Hepatocyte (in vitro differentiated cells): ENCODE measurements around the gene COPS6. TPM values are rescaled to one million over a fixed set of nuclear protein-coding genes. Genes with fewer than 3 reads are reported as not detected.

ENCODE experiments used
- DNase-seq: peaks from one replicate; pipeline ENCODE4 v3.0.0-alpha.2; 2016; ENCODE audit warnings: low spot score
- H2AFZ ChIP-seq: fragments of 200-600 bp; sonication (generic); 2 replicates; pipeline ENCODE4 v1.6.0; 2016; ENCODE audit warnings: antibody characterized with exemption, mild to moderate bottlenecking
- H3K27ac ChIP-seq: fragments of 200-600 bp; sonication (generic); 2 replicates; pipeline ENCODE4 v1.5.1; 2016; ENCODE audit warnings: mild to moderate bottlenecking
- H3K27me3 ChIP-seq: fragments of 200-600 bp; sonication (generic); 2 replicates; pipeline ENCODE4 v1.6.1; 2016
- H3K36me3 ChIP-seq: fragments of 200-600 bp; sonication (generic); replicated peaks from 2 replicates; pipeline ENCODE4 v1.5.1; 2016; ENCODE audit warnings: low read depth; ENCODE audit not compliant: insufficient read depth
- H3K4me1 ChIP-seq: fragments of 200-600 bp; sonication (generic); 2 replicates; pipeline ENCODE4 v1.5.1; 2016; ENCODE audit warnings: mild to moderate bottlenecking, moderate library complexity; ENCODE audit not compliant: insufficient read depth
- H3K4me2 ChIP-seq: fragments of 200-600 bp; sonication (generic); 2 replicates; pipeline ENCODE4 v1.6.0; 2016
- H3K4me3 ChIP-seq: fragments of 200-600 bp; sonication (generic); 2 replicates; pipeline ENCODE4 v1.5.1; 2016; ENCODE audit warnings: mild to moderate bottlenecking
- H3K79me2 ChIP-seq: fragments of 200-600 bp; sonication (generic); 2 replicates; pipeline ENCODE4 v1.6.0; 2017; ENCODE audit warnings: mild to moderate bottlenecking
- H3K9me2 ChIP-seq: fragments of 200-600 bp; sonication (generic); replicated peaks from 2 replicates; pipeline ENCODE4 v1.6.0; 2017; ENCODE audit warnings: mild to moderate bottlenecking; ENCODE audit not compliant: insufficient read depth
- H3K9me3 ChIP-seq: fragments of 200-600 bp; sonication (generic); 2 replicates; pipeline ENCODE4 v1.5.1; 2016; ENCODE audit warnings: low read depth, mild to moderate bottlenecking
- H4K20me1 ChIP-seq: fragments of 200-600 bp; sonication (generic); 2 replicates; pipeline ENCODE4 v1.6.0; 2016; ENCODE audit warnings: mild to moderate bottlenecking; ENCODE audit not compliant: insufficient read depth, poor library complexity, severe bottlenecking
- CTCF ChIP-seq: fragments of 200-600 bp; sonication (generic); IDR thresholded peaks from 2 replicates; pipeline ENCODE4 v1.5.1; 2016; ENCODE audit warnings: antibody characterized with exemption, mild to moderate bottlenecking; ENCODE audit not compliant: poor library complexity
- EZH2 ChIP-seq: fragments of 200-600 bp; sonication (generic); IDR thresholded peaks from 2 replicates; pipeline ENCODE4 v1.6.1; 2016; ENCODE audit warnings: antibody characterized with exemption, mild to moderate bottlenecking, borderline replicate concordance
- EZH2phosphoT487 ChIP-seq: fragments of 200-600 bp; sonication (generic); IDR thresholded peaks from one replicate; pipeline ENCODE4 v1.6.1; 2018; ENCODE audit warnings: antibody characterized with exemption, mild to moderate bottlenecking, low read depth, moderate library complexity; ENCODE audit not compliant: unreplicated experiment, severe bottlenecking
- WGBS: methylation state at CpG from one replicate; pipeline ENCODE4 v1.1.6; 2016; ENCODE audit warnings: low lambda C conversion rate; ENCODE audit errors: missing lambda C conversion rate; 5-methylcytosine and 5-hydroxymethylcytosine counted together
- polyA plus RNA-seq: library from polyadenylated mRNA; unstranded; fragments of >200 nt; fragmentation: Nextera tagmentation; extraction: Ambion mirVana; gene quantifications from 2 replicates; pipeline ENCODE4 v1.2.1, GENCODE V29; 2016
- total RNA-seq: library from RNA; depleted of rRNA; stranded (reverse); fragments of >200 nt; gene quantifications from 2 replicates; pipeline ENCODE4 v1.2.3, GENCODE V29; 2014

Gene COPS6
- total and polyA plus RNA-seq, 2 experiments from 2014 or later: 41.9 to 163 TPM

DNA sequence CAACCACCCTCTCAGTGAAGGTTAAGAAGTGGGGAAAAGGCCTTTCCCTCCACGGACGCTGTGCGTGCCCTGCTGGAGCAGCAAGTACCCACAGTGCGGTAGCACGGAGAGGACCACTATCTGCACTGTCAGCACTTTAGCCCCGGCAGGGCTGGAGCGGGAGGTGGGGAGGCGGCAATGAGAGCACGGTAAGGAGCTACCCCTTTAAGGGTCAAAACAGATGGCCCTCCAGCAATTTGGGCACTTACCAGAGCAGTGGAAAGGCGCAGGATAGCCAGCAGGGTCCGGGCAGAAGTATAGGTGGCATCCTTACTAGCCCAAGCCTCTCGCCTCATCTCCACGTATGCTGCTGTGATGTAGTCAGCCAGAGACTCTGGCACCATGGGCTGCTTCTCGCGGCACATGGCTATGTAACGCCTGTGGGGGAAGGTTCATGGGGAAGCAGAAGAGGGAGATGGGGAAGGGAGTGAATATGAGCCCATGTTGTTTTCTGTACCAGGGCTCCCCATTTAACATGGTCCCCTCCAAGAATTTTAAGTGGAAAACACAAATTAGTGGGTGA lies 5.2 kb downstream of the COPS6 start:
- no peaks in the 10 kb centered on the region for H3K36me3 ChIP-seq

GRCh38 chr7:100095289-100095688 lies 6.5 kb downstream of the COPS6 start:
- no peak overlapping the region for H3K4me3 ChIP-seq
- H3K27me3 ChIP-seq: no peaks in the 10 kb centered on the region
- DNase-seq: no peak
- H3K27ac ChIP-seq: no peak overlapping the region
- WGBS: 91% methylated on average over 9 of the region's 9 CpGs
- no peaks in the 10 kb centered on the region for H3K36me3 ChIP-seq
- no peaks in the 10 kb centered on the region for H3K9me3 ChIP-seq
- H2AFZ ChIP-seq: no peak overlapping the region
- TF ChIP-seq CTCF: no peak
- peaks cover 2% of the 10 kb centered on the region for H4K20me1 ChIP-seq
- H3K79me2 ChIP-seq: peaks cover 43% of the 10 kb centered on the region
- no peaks in the 10 kb centered on the region for H3K9me2 ChIP-seq
- H3K4me2 ChIP-seq: no peak overlapping the region
- H3K4me1 ChIP-seq: peaks cover 10% of the 10 kb centered on the region

More for the DNA sequence above, 5.2 kb downstream of the COPS6 start:
- Histone ChIP-seq H3K4me2 (no peak overlapping the region), H4K20me1 (peaks cover 2% of the 10 kb centered on the region), H3K27ac (no peak overlapping the region), H3K9me3 (no peaks in the 10 kb centered on the region), H3K79me2 (peaks cover 42% of the 10 kb centered on the region), H3K4me3 (no peak overlapping the region), H3K4me1 (peaks cover 12% of the 10 kb centered on the region), H3K27me3 (no peaks in the 10 kb centered on the region), H3K9me2 (no peaks in the 10 kb centered on the region), H2AFZ (no peak overlapping the region)
- TF ChIP-seq CTCF (no peak), EZH2phosphoT487 (no peak), EZH2 (no peak)
- WGBS: 90% methylated on average over 16 of the region's 16 CpGs
- DNase-seq: no peak

GRCh38 chr7:100095704-100096103 lies 6.9 kb downstream of the COPS6 start:
- H3K9me3 ChIP-seq: no peaks in the 10 kb centered on the region
- H2AFZ ChIP-seq: no peak overlapping the region
- no peak overlapping the region for H3K27ac ChIP-seq
- H3K4me2 ChIP-seq: no peak overlapping the region
- TF ChIP-seq CTCF (no peak), EZH2 (no peak), EZH2phosphoT487 (no peak)
- WGBS: 94% methylated on average over 17 of the region's 17 CpGs
- H3K79me2 ChIP-seq: peaks cover 40% of the 10 kb centered on the region
- H4K20me1 ChIP-seq: peaks cover 2% of the 10 kb centered on the region
- H3K9me2 ChIP-seq: no peaks in the 10 kb centered on the region
- peaks cover 10% of the 10 kb centered on the region for H3K4me1 ChIP-seq
- H3K27me3 ChIP-seq: no peaks in the 10 kb centered on the region
- H3K4me3 ChIP-seq: no peak overlapping the region
- no peaks in the 10 kb centered on the region for H3K36me3 ChIP-seq
- DNase-seq: no peak

GRCh38 chr7:100098913-100099312 lies 10.1 kb downstream of the COPS6 start:
- WGBS: 96% methylated on average over 10 of the region's 10 CpGs
- Histone ChIP-seq H2AFZ (no peak overlapping the region), H3K36me3 (no peaks in the 10 kb centered on the region), H3K27me3 (no peaks in the 10 kb centered on the region), H3K4me2 (peak overlapping the region; percentile 88), H3K9me3 (no peaks in the 10 kb centered on the region), H3K27ac (peak overlapping the region; percentile 30), H3K4me3 (no peak overlapping the region), H3K9me2 (no peaks in the 10 kb centered on the region), H4K20me1 (peaks cover 2% of the 10 kb centered on the region), H3K79me2 (peaks cover 49% of the 10 kb centered on the region), H3K4me1 (peaks cover 10% of the 10 kb centered on the region)
- DNase-seq: no peak
- TF ChIP-seq CTCF (no peak), EZH2phosphoT487 (no peak), EZH2 (no peak)
